Upper lobe of right lung (tissue), 1 donor: ENCODE results near the gene FMN1. TPM values are rescaled to one million over a fixed set of nuclear protein-coding genes. Genes with fewer than 3 reads are reported as not detected.

ENCODE experiments used
- ATAC-seq: fragments of 200-7000 bp; cut with Tn5 transposase; one replicate; pipeline ENCODE4 v1.9.1; 2020; ENCODE audit warnings: mild to moderate bottlenecking, moderate library complexity
- DNase-seq: peaks from one replicate; pipeline ENCODE4 v3.0.0-alpha.2; 2020
- H3K27ac ChIP-seq: fragments of 200-600 bp; one replicate; pipeline ENCODE4 v1.8.0; 2022
- H3K27me3 ChIP-seq: fragments of 200-600 bp; one replicate; pipeline ENCODE4 v1.8.0; 2022; ENCODE audit warnings: mild to moderate bottlenecking
- H3K36me3 ChIP-seq: fragments of 200-600 bp; one replicate; pipeline ENCODE4 v1.8.0; 2022
- H3K4me1 ChIP-seq: fragments of 200-600 bp; one replicate; pipeline ENCODE4 v1.8.0; 2022
- H3K4me3 ChIP-seq: fragments of 200-600 bp; one replicate; pipeline ENCODE4 v1.8.0; 2022; ENCODE audit warnings: mild to moderate bottlenecking
- H3K9me3 ChIP-seq: fragments of 200-600 bp; one replicate; pipeline ENCODE4 v1.8.0; 2022
- CTCF ChIP-seq: fragments of 200-600 bp; IDR thresholded peaks from one replicate; pipeline ENCODE4 v1.8.0; 2022; ENCODE audit warnings: antibody characterized with exemption
- intact Hi-C: fragments of 100-400 bp; cut with DNase I; formaldehyde crosslinking; loops from one replicate; pipeline ENCODE4 v1.11.0; 2022
- total RNA-seq: library from RNA; stranded (reverse); fragmentation: NEBNext Ultra II Directional; extraction: Animal tissue kit (Norgen Biotek cat#: 25700); gene quantifications from one replicate; pipeline ENCODE4 v1.2.1, GENCODE V29; 2021
- donor health status: DM: no; HTN: yes; CAD: no; lungs with severe emphysema.

FMN1 gene
- total RNA-seq, 1 donor from 2014 or later, result 33.5 TPM

DNA sequence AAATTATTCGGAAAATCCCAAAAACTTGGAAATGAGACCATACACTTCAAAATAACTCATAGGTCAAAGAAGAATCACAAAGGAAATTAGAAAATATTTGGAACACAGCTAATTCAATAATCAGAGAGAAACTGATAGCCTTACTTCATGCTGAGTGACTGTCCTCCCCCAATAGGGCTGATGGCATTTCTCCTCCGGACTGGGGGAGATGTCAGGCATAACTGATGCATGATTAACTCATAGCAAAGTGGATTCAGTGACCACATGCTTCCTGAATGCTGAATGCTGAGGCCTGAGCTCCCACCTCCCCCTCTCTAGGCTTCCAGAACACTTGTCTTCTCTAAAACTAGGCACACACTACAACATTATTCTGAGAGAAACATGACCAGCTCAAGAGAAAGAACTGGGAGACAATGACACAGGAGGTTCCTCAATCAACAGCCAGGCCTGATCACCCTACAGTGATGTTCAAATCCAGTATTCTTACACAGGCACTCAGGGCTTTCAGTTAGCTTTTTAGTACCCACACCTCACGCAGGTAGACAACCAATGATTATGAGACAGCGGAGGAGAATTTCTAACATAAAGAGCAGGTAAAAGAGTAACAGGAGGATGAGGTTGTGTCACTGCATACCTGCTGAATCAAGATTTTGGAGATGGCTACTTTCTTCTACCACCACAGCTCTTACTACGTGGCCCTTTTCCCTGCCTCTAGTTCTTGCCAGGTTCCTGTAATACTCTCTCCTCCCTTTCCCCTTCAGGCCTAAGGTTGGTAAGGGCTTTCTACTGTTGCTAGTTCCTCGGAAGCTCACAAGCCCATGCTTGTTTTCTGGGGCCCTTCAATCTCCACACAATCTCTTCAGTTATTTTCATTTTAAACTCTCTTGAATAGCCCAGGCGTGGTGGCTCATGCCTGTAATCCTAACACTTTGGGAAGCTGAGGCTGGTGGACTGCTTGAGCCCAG, 96.1 kb downstream of the FMN1 start:
- TF ChIP-seq CTCF, result no peak
- Histone ChIP-seq H3K36me3 (no peaks in the 10 kb centered on the region), H3K4me3 (no peak overlapping the region), H3K27ac (no peak overlapping the region), H3K4me1 (no peaks in the 10 kb centered on the region), H3K9me3 (no peaks in the 10 kb centered on the region), H3K27me3 (no peaks in the 10 kb centered on the region)
- intact Hi-C loops, result no loop called here
- ATAC-seq (peak; percentile 47), DNase-seq (no peak)

DNA sequence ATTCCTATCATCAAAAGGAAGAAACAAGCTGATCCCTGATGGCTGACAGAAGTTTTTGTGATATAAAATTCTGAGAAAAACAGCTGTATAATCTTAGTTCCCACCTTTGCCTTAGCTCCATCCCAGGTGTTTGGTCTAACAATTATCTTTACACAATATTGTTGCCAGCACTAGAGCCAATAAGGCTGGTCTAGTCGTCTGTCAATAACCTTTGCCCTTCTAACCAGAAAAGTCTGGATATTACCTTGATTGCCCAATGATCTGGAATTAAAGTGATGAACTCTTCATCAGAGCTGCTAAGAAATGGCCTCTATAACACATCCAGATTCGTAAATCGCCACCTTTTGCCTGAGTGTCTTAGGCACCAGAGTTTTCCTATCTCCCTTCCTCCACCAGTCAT, 98.4 kb downstream of the FMN1 start:
- Histone ChIP-seq H3K36me3 (no peaks in the 10 kb centered on the region), H3K4me3 (no peak overlapping the region), H3K27ac (no peak overlapping the region), H3K27me3 (no peaks in the 10 kb centered on the region), H3K4me1 (no peaks in the 10 kb centered on the region), H3K9me3 (no peaks in the 10 kb centered on the region)
- ATAC-seq (no peak), DNase-seq (no peak)
- intact Hi-C loops, result no loop called here
- TF ChIP-seq CTCF, result no peak

GRCh38 chr15:33095641-33096040, 98.9 kb downstream of the FMN1 start:
- Histone ChIP-seq H3K9me3 (no peaks in the 10 kb centered on the region), H3K4me3 (no peak overlapping the region), H3K36me3 (no peaks in the 10 kb centered on the region), H3K27ac (no peak overlapping the region), H3K27me3 (no peaks in the 10 kb centered on the region), H3K4me1 (no peaks in the 10 kb centered on the region)
- no peak for TF ChIP-seq CTCF
- no peak for ATAC-seq
- intact Hi-C loops, result no loop called here
- DNase-seq, result no peak

DNA sequence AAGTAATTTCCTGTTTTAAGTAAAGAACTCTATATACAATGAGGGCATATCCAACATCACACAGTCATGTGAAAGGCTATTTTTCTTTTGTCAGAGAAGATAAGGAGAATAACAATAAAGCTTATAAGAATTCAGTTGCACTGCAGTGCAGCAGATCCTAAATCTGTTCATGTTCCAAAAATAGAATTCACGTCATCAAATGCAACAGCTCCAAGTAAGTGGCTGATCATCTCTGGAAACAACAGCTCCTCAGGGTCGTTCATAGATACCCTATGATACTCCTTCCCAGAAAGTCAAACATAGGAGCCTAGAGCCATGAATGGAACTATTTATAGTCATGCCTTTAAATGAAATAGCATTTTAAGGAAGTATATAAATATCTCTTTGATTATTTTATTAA, 100.2 kb downstream of the FMN1 start:
- H3K4me3 ChIP-seq, result no peak overlapping the region
- H3K36me3 ChIP-seq, result no peaks in the 10 kb centered on the region
- ATAC-seq (no peak), DNase-seq (no peak)
- H3K9me3 ChIP-seq, result no peaks in the 10 kb centered on the region
- TF ChIP-seq CTCF, result no peak
- H3K27ac ChIP-seq, result no peak overlapping the region
- H3K4me1 ChIP-seq, result no peaks in the 10 kb centered on the region
- H3K27me3 ChIP-seq, result no peaks in the 10 kb centered on the region
- intact Hi-C loops, result no loop called here

DNA sequence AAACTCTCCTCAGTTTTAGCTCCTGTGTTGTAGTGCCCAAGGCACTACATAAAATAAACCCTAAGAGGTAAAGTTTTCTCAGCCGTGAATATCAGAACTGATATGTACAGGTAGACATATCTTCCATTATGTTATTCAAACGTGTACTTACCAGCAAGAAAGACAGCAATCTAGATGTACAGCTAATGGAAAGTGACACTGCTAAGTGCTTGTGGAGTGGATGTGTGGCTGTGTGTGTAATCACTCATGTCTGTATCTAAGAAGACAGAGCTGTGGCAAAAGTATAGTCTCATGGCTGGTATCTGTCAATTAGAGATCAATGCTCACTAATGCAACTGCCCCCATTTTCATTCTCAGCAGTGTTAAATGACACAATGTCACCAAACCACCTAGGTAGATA, 101.3 kb downstream of the FMN1 start:
- H3K27me3 ChIP-seq, result no peaks in the 10 kb centered on the region
- intact Hi-C loops, result no loop called here
- H3K27ac ChIP-seq, result no peak overlapping the region
- ATAC-seq, result no peak
- no peak overlapping the region for H3K4me3 ChIP-seq
- no peaks in the 10 kb centered on the region for H3K4me1 ChIP-seq
- no peaks in the 10 kb centered on the region for H3K9me3 ChIP-seq
- H3K36me3 ChIP-seq, result no peaks in the 10 kb centered on the region
- no peak for TF ChIP-seq CTCF
- no peak for DNase-seq
